Neutrophil (primary cell): Measurements from ENCODE around the gene ACOT11.

Experiments
- H3K27ac ChIP-seq: fragments of 200-600 bp; sonication (generic); 2 replicates; pipeline ENCODE4 v1.5.1; 2016; ENCODE audit warnings: mild to moderate bottlenecking, moderate library complexity
- H3K27me3 ChIP-seq: fragments of 200-600 bp; sonication (generic); 2 replicates; pipeline ENCODE4 v1.6.0; 2016; ENCODE audit warnings: mild to moderate bottlenecking
- H3K36me3 ChIP-seq: fragments of 200-600 bp; sonication (generic); 2 replicates; pipeline ENCODE4 v1.5.1; 2017
- H3K4me1 ChIP-seq, 2 experiments: fragments of 200-600 bp in 1 of 2; sonication (generic) in 1 of 2; 1 replicate in 1 of 2; 2 replicates in 1 of 2; pipeline versions ENCODE4 v1.5.1 to v1.6.1; 2013 to 2016; ENCODE audit warnings: low read depth in 1 of 2, low read length in 1 of 2, mild to moderate bottlenecking in 1 of 2, moderate library complexity in 1 of 2; ENCODE audit not compliant: control insufficient read depth in 1 of 2, insufficient read depth in 1 of 2
- H3K4me3 ChIP-seq, 2 experiments: fragments of 200-600 bp in 1 of 2; sonication (generic) in 1 of 2; 1 replicate in 1 of 2; 2 replicates in 1 of 2; pipeline ENCODE4 v1.5.1; 2013 to 2016; ENCODE audit warnings: low read depth in 1 of 2, low read length in 1 of 2, mild to moderate bottlenecking in 1 of 2, moderate library complexity in 1 of 2
- H3K9me3 ChIP-seq: fragments of 200-600 bp; sonication (generic); 2 replicates; pipeline ENCODE4 v1.5.1; 2016
- CTCF ChIP-seq: fragments of 200-600 bp; sonication (generic); IDR thresholded peaks from 2 replicates; pipeline ENCODE4 v1.5.1; 2016; ENCODE audit warnings: antibody characterized with exemption

ACOT11 gene

GRCh38 chr1:54547601-54548388, at the start of gene ACOT11:
TSS of gene ACOT11 (plus strand) at chr1:54548228. CDS start at chr1:54548310, 82 bp downstream.
- Histone ChIP-seq H3K4me3 (no peak within 1 kb of the TSS), H3K27me3 (no peaks in the 10 kb centered on the region), H3K4me1 (peaks cover 22 to 28% of the 10 kb centered on the region in 2 experiments), H3K36me3 (no peaks in the 10 kb centered on the region), H3K9me3 (no peaks in the 10 kb centered on the region), H3K27ac (peak within 1 kb of the TSS; percentile 27)
- TF ChIP-seq CTCF = no peak

GRCh38 chr1:54498383-54499096, 49.5 kb upstream of the ACOT11 start:
- no peak overlapping the region for H3K4me3 ChIP-seq

GRCh38 chr1:54499097-54499359, 49.0 kb upstream of the ACOT11 start:
- H3K4me1 ChIP-seq = peaks cover 0 to 8% of the 10 kb centered on the region in 2 experiments
- no peaks in the 10 kb centered on the region for H3K9me3 ChIP-seq
- no peaks in the 10 kb centered on the region for H3K36me3 ChIP-seq
- H3K27me3 ChIP-seq = peaks cover 66% of the 10 kb centered on the region
- H3K27ac ChIP-seq = no peak overlapping the region
- TF ChIP-seq CTCF = no peak
- no peak overlapping the region for H3K4me3 ChIP-seq

More at GRCh38 chr1:54498383-54499096, 49.5 kb upstream of the ACOT11 start:
- Histone ChIP-seq H3K27me3 (peaks cover 66% of the 10 kb centered on the region), H3K36me3 (no peaks in the 10 kb centered on the region), H3K27ac (no peak overlapping the region), H3K4me1 (peaks cover 0 to 8% of the 10 kb centered on the region in 2 experiments), H3K9me3 (no peaks in the 10 kb centered on the region)
- TF ChIP-seq CTCF = no peak

- H3K9me3 ChIP-seq = no peaks in the 10 kb centered on the region
- no peak overlapping the region for H3K4me3 ChIP-seq
- peaks cover 0 to 8% of the 10 kb centered on the region in 2 experiments for H3K4me1 ChIP-seq
- no peak for TF ChIP-seq CTCF
- peaks cover 66% of the 10 kb centered on the region for H3K27me3 ChIP-seq
- no peak overlapping the region for H3K27ac ChIP-seq
- no peaks in the 10 kb centered on the region for H3K36me3 ChIP-seq
Observed at GRCh38 chr1:54499360-54500106, 48.5 kb upstream of the ACOT11 start.

GRCh38 chr1:54500107-54500431, 48.0 kb upstream of the ACOT11 start:
- peaks cover 0 to 8% of the 10 kb centered on the region in 2 experiments for H3K4me1 ChIP-seq
- TF ChIP-seq CTCF = no peak
- H3K27ac ChIP-seq = no peak overlapping the region
- H3K27me3 ChIP-seq = peaks cover 66% of the 10 kb centered on the region
- no peak overlapping the region for H3K4me3 ChIP-seq
- no peaks in the 10 kb centered on the region for H3K9me3 ChIP-seq
- H3K36me3 ChIP-seq = no peaks in the 10 kb centered on the region
